WERI-Rb-1 (cell line): ENCODE measurements around the gene CAPS2.

Experiments
- DNase-seq: peaks from one replicate; pipeline ENCODE4 v3.0.0-alpha.2; 2020
- H3K27ac ChIP-seq: fragments of 250-450 bp; sonication (Bioruptor Pico); 2 replicates; pipeline ENCODE4 v1.5.1; 2020; ENCODE audit warnings: mild to moderate bottlenecking, moderate library complexity
- H3K27me3 ChIP-seq: fragments of 250-450 bp; sonication (Bioruptor Pico); 2 replicates; pipeline ENCODE4 v1.5.1; 2021; ENCODE audit warnings: mild to moderate bottlenecking, low read depth, moderate library complexity; ENCODE audit not compliant: insufficient read depth, severe bottlenecking
- H3K36me3 ChIP-seq: fragments of 250-450 bp; sonication (Bioruptor Pico); 2 replicates; pipeline ENCODE4 v1.5.1; 2020; ENCODE audit warnings: mild to moderate bottlenecking, moderate library complexity
- H3K4me3 ChIP-seq: 2 replicates; pipeline ENCODE4 v1.5.1; 2011; ENCODE audit warnings: low read depth, mild to moderate bottlenecking, control low read depth, low read length
- H3K9me3 ChIP-seq: fragments of 250-450 bp; sonication (Bioruptor Pico); 2 replicates; pipeline ENCODE4 v1.5.1; 2021; ENCODE audit warnings: mild to moderate bottlenecking, moderate library complexity; ENCODE audit not compliant: severe bottlenecking
- TF ChIP-seq, protein P1 (sequence below): IDR thresholded peaks from 2 replicates; pipeline ENCODE4 v1.5.1; 2011; ENCODE audit warnings: low read depth, mild to moderate bottlenecking, control low read depth, inconsistent platforms, low read length

The CAPS2 gene

DNA sequence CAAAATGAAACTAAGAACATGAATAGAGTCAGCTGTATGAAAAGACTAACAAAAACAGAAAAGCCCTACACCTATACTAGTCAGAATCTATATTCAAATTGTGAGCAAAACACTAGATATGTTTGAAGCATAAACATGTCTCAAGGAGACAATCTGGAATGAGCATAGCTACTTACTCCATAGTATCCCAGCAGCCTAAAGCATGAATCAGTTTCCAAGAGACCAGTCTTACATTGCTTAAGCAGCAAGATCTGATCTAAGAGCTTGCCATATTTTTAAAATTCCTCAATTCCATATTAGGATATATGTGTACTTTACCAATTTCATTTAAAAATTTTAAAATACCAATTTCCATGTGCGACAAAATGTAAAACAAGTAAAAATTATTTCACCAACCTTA, 7.7 kb downstream of the CAPS2 start:
- H3K4me3 ChIP-seq = no peak overlapping the region
- TF ChIP-seq, protein P1, sequence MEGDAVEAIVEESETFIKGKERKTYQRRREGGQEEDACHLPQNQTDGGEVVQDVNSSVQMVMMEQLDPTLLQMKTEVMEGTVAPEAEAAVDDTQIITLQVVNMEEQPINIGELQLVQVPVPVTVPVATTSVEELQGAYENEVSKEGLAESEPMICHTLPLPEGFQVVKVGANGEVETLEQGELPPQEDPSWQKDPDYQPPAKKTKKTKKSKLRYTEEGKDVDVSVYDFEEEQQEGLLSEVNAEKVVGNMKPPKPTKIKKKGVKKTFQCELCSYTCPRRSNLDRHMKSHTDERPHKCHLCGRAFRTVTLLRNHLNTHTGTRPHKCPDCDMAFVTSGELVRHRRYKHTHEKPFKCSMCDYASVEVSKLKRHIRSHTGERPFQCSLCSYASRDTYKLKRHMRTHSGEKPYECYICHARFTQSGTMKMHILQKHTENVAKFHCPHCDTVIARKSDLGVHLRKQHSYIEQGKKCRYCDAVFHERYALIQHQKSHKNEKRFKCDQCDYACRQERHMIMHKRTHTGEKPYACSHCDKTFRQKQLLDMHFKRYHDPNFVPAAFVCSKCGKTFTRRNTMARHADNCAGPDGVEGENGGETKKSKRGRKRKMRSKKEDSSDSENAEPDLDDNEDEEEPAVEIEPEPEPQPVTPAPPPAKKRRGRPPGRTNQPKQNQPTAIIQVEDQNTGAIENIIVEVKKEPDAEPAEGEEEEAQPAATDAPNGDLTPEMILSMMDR = no peak
- no peaks in the 10 kb centered on the region for H3K36me3 ChIP-seq
- H3K27ac ChIP-seq = no peak overlapping the region
- H3K27me3 ChIP-seq = no peaks in the 10 kb centered on the region
- DNase-seq = no peak
- H3K9me3 ChIP-seq = no peaks in the 10 kb centered on the region

DNA sequence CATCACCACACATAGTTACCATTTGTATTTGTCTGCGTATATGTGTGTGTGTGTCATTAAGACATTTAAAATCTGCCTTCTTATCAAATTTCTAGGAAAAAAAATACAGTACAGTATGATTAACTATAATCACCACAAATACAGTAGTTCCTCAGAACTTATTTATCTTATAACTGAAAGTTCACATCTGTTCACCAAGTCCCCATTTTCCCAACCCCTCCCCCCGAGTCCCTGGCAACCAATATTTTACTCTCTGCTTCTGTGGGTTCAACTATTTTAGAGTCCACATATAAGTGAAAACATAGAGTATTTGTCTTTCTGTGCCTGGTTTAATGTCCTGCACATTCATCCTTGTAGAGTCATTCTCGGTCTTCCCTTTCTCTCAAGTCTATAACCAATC, 12.3 kb downstream of the CAPS2 start:
- DNase-seq = no peak
- H3K36me3 ChIP-seq = no peaks in the 10 kb centered on the region
- no peak overlapping the region for H3K4me3 ChIP-seq
- H3K27ac ChIP-seq = no peak overlapping the region
- TF ChIP-seq, protein P1 = no peak
- no peaks in the 10 kb centered on the region for H3K27me3 ChIP-seq
- no peaks in the 10 kb centered on the region for H3K9me3 ChIP-seq

DNA sequence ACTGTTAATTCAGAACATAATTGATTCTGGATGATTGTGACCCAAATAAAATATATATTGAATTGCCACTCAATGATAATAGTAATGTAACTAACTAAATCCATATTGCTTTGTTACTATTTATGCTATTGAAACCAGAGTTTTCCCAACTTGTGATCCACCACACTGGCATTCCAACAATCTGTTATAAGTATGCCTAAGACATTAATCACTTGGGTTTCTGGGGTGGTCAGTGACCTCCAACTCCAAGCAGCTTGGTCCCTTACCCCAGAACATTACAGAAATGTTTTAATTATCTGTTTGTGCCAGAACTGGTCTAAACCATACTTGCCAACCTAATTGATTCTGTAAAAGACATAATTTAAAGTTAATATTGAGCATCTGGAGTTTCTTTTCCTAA, 14.6 kb downstream of the CAPS2 start:
- no peak overlapping the region for H3K27ac ChIP-seq
- no peak for DNase-seq
- no peak overlapping the region for H3K4me3 ChIP-seq
- H3K27me3 ChIP-seq = no peaks in the 10 kb centered on the region
- H3K9me3 ChIP-seq = no peaks in the 10 kb centered on the region
- TF ChIP-seq, protein P1 = no peak
- no peaks in the 10 kb centered on the region for H3K36me3 ChIP-seq

DNA sequence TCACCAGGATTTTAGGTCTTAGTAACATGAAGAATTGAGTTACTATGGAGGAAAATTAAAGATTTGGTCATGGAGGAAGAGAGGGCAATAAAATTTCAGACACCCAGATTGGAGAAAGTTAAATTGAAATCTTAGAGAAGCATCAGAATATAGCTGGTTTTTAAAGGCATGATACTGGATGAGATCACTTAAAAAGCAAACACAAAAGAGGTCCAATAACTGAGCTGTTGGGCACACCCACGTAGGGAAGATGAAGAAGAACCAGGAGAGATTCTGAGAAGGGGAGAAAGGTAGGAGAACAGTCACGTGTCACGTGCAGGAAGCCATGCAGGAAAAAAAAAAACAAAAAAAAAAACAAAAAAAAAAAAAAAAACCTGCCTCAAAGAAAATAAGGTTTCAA, 18.8 kb downstream of the CAPS2 start:
- H3K9me3 ChIP-seq = no peaks in the 10 kb centered on the region
- H3K27me3 ChIP-seq = no peaks in the 10 kb centered on the region
- no peaks in the 10 kb centered on the region for H3K36me3 ChIP-seq
- TF ChIP-seq, protein P1 = no peak
- H3K4me3 ChIP-seq = no peak overlapping the region
- H3K27ac ChIP-seq = no peak overlapping the region
- no peak for DNase-seq

DNA sequence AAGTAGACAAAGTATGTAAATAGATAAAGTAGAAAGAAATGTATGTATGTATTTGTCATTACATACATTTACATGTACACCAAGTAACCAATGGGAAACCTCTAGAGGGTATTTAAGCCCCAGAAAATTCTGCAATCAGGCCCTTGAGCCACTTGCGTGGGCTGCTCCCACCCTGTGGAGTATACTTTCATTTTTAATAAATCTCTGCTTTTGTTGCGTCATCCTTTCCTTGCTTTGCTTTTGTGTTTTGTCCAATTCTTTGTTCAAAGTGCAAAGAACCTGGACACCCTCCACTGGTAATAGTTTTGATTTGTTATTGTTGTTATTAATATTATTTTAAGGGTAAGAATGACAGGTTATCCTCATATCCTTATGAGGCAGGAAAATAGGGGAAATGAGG, 21.8 kb downstream of the CAPS2 start:
- H3K4me3 ChIP-seq = no peak overlapping the region
- no peak overlapping the region for H3K27ac ChIP-seq
- no peaks in the 10 kb centered on the region for H3K27me3 ChIP-seq
- DNase-seq = no peak
- H3K36me3 ChIP-seq = no peaks in the 10 kb centered on the region
- H3K9me3 ChIP-seq = no peaks in the 10 kb centered on the region
- TF ChIP-seq, protein P1 = no peak
